HL-60 (cell line): ENCODE results near the gene ANKS1B.

Experiments
- DNase-seq, 2 experiments: peaks; one replicate each; pipeline ENCODE4 v3.0.0-alpha.2; 2010 to 2020; ENCODE audit warnings: low read depth in 1 of 2, low spot score in 1 of 2
- H3K27ac ChIP-seq: fragments of 250-450 bp; sonication (Bioruptor Pico); replicated peaks from 2 replicates; pipeline ENCODE4 v1.5.1; 2020; ENCODE audit warnings: mild to moderate bottlenecking, moderate library complexity
- H3K27me3 ChIP-seq: fragments of 250-450 bp; sonication (Bioruptor Pico); 2 replicates; pipeline ENCODE4 v1.5.1; 2021; ENCODE audit warnings: mild to moderate bottlenecking, moderate library complexity; ENCODE audit not compliant: insufficient read depth, poor library complexity, severe bottlenecking
- H3K4me3 ChIP-seq: replicated peaks from 2 replicates; pipeline ENCODE4 v1.5.1; 2011; ENCODE audit warnings: mild to moderate bottlenecking, control low read depth, low read length; ENCODE audit not compliant: insufficient read depth
- GABPA ChIP-seq: IDR thresholded peaks from 2 replicates; pipeline ENCODE4 v1.6.1; 2012; ENCODE audit warnings: low read depth
- POLR2AphosphoS5 ChIP-seq: IDR thresholded peaks from 2 replicates; pipeline ENCODE4 v1.6.1; 2012; ENCODE audit warnings: low read depth
- REST ChIP-seq: IDR thresholded peaks from 2 replicates; pipeline ENCODE4 v1.6.1; 2012; ENCODE audit warnings: low read depth; ENCODE audit not compliant: insufficient replicate concordance
- SPI1 ChIP-seq: IDR thresholded peaks from 2 replicates; pipeline ENCODE4 v1.6.1; 2012; ENCODE audit warnings: low read depth, mild to moderate bottlenecking, borderline replicate concordance
- TF ChIP-seq, protein P1 (sequence below): IDR thresholded peaks from one replicate; pipeline ENCODE4 v1.5.1; 2011; ENCODE audit warnings: low read length, control low read depth, inconsistent platforms; ENCODE audit not compliant: insufficient read depth

ANKS1B gene

DNA sequence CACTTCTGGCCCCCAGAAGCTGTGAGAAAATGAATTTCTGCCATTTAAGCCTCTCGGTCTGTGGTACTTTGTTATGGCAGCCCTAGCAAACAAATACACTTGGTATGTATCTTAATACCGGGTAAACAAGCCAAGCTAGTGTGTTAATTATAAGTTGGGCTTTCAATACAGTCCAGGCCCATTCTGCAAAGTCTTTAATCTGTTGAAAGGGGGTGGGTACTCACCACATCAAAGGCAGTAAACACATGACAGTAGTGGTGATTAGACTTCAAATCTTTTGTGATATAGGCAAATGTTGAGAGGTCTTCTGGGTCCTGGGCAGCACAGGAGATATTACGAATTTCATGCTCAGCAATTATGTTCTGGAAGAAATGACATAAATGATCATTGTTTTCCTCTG lies 1211.9 kb downstream of the ANKS1B start:
- DNase-seq, result no peak
- Histone ChIP-seq H3K4me3 (no peak overlapping the region), H3K27me3 (peaks cover 3% of the 10 kb centered on the region), H3K27ac (no peak overlapping the region)
- no peak for TF ChIP-seq SPI1
- TF ChIP-seq, protein P1, sequence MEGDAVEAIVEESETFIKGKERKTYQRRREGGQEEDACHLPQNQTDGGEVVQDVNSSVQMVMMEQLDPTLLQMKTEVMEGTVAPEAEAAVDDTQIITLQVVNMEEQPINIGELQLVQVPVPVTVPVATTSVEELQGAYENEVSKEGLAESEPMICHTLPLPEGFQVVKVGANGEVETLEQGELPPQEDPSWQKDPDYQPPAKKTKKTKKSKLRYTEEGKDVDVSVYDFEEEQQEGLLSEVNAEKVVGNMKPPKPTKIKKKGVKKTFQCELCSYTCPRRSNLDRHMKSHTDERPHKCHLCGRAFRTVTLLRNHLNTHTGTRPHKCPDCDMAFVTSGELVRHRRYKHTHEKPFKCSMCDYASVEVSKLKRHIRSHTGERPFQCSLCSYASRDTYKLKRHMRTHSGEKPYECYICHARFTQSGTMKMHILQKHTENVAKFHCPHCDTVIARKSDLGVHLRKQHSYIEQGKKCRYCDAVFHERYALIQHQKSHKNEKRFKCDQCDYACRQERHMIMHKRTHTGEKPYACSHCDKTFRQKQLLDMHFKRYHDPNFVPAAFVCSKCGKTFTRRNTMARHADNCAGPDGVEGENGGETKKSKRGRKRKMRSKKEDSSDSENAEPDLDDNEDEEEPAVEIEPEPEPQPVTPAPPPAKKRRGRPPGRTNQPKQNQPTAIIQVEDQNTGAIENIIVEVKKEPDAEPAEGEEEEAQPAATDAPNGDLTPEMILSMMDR, result no peak
- no peak for TF ChIP-seq POLR2AphosphoS5
- no peak for TF ChIP-seq REST

DNA sequence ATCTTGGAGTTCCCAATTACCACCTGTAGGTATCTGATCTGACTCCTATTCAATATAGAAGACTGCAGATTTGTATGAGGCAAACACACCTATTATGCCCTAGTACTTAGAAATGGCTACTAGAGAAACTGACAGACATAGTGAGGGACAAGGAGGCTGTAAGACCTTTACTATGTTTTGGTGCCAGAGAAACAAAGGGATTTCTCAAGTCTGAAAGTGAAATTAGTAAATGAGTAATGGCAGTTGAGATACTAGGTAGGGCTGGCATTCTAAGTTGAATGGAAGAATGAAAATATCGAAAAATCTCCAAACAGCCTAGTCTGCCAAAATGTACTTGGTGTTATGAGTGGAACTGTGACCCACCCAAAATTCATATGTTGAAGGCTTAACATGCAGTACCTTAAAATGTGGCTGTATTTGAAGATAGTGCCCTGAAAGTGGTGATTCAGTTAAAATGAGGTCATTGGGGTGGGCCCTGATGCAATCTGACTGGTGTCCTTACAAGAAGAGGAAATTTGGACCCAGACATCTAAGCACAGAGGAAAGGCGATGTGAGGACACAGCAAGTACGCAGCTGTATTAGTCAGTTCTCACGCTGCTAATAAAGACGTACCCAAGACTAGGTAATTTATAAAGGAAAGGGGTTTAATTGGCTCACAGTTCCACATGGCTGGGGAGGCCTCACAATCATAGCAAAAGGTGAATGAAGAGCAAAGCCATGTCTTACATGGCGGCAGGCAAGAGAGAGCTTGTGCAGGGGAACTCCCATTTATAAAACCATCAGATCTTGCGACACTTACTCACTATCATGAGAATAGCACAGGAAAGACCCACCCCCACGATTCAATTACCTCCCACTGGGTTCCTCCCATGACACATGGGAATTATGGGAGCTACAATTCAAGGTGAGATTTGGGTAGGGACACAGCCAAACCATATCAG lies 1212.7 kb downstream of the ANKS1B start:
- Histone ChIP-seq H3K27ac (no peak overlapping the region), H3K4me3 (no peak overlapping the region), H3K27me3 (peaks cover 1% of the 10 kb centered on the region)
- TF ChIP-seq POLR2AphosphoS5 (no peak), SPI1 (no peak), GABPA (no peak), REST (no peak)
- TF ChIP-seq, protein P1, result no peak
- no peak for DNase-seq

GRCh38 chr12:98770230-98770629 lies 1214.5 kb downstream of the ANKS1B start:
- DNase-seq, result no peak
- Histone ChIP-seq H3K27ac (no peak overlapping the region), H3K27me3 (no peaks in the 10 kb centered on the region), H3K4me3 (no peak overlapping the region)
- TF ChIP-seq, protein P1, result no peak
- TF ChIP-seq GABPA, result no peak
- no peak for TF ChIP-seq POLR2AphosphoS5
- no peak for TF ChIP-seq SPI1
- TF ChIP-seq REST, result no peak
